HFFc6 (cell line): ENCODE measurements around the gene RPRD1A. TPM values are rescaled to one million over a fixed set of nuclear protein-coding genes. Genes with fewer than 3 reads are reported as not detected.
"Not testable (repeated sequence)": the region's sequence is repeated elsewhere in the genome, so short reads cannot be mapped to it uniquely, and the experiment has no call there.

Source experiments
- DNase-seq: peaks from one replicate; pipeline ENCODE4 v3.0.0-alpha.2; 2018
- H3K27ac Mint-ChIP-seq: 2 replicates; pipeline ENCODE4 v1.8.0; 2020; ENCODE audit warnings: mild to moderate bottlenecking, mixed read lengths
- H3K27me3 Mint-ChIP-seq: 2 replicates; pipeline ENCODE4 v1.8.0; 2021; ENCODE audit warnings: mild to moderate bottlenecking, moderate library complexity, mixed read lengths; ENCODE audit not compliant: insufficient read depth
- H3K36me3 Mint-ChIP-seq: 2 replicates; pipeline ENCODE4 v1.8.0; 2021; ENCODE audit warnings: low read depth, mixed read lengths
- H3K4me1 Mint-ChIP-seq: 2 replicates; pipeline ENCODE4 v1.8.0; 2020; ENCODE audit warnings: low read depth, mixed read lengths
- H3K4me3 Mint-ChIP-seq: 2 replicates; pipeline ENCODE4 v1.8.0; 2020; ENCODE audit warnings: mild to moderate bottlenecking, moderate library complexity, mixed read lengths
- H3K9me3 Mint-ChIP-seq: 2 replicates; pipeline ENCODE4 v1.8.0; 2020; ENCODE audit warnings: mild to moderate bottlenecking, mixed read lengths
- CTCF ChIP-seq: fragments of 200-600 bp; sonication (generic); IDR thresholded peaks from 2 replicates; pipeline ENCODE4 v1.5.0; 2021; ENCODE audit warnings: antibody characterized with exemption, mild to moderate bottlenecking
- long read RNA-seq: library from polyadenylated mRNA; unstranded; transcript quantifications from one replicate; pipeline ENCODE4 v2.0.0, GENCODE V29; 2019
- total RNA-seq, 6 experiments: library from RNA; stranded (reverse); fragmentation: NEBNext Ultra II Directional; extraction: Animal tissue kit (Norgen Biotek cat#: 25700); gene quantifications; 2 replicates in 1 of 6; 3 replicates in 5 of 6; pipeline ENCODE4 v1.2.3, GENCODE V29; 2021

RPRD1A gene
- total RNA-seq = 10 to 100 TPM; 44.6 to 55.1 (median 46.1) TPM
- long read RNA-seq, full-length matches to known transcripts = 27 of 40 reads
- long read RNA-seq, partial matches to known transcripts = 4 of 40 reads
- long read RNA-seq, other reads (novel, unspliced or antisense) = 9 of 40 reads

- Mint-ChIP-seq H3K4me1 (peaks cover 27% of the 10 kb centered on the region), H3K27me3 (peaks cover 4% of the 10 kb centered on the region), H3K27ac (peak within 1 kb of the TSS; percentile 98), H3K36me3 (peaks cover 12% of the 10 kb centered on the region), H3K9me3 (no peaks in the 10 kb centered on the region), H3K4me3 (peak within 1 kb of the TSS; percentile 99)
- DNase-seq = peak; percentile 89
- peak; percentile 22; the same call in 1 of the 2 replicates for TF ChIP-seq CTCF
Measured at GRCh38 chr18:36067055-36067957, at the start of gene RPRD1A. Gene RPRD1A (minus strand): TSS chr18:36067559. CDS start chr18:36067404, 155 bp downstream.

GRCh38 chr18:36116771-36117170, 49.4 kb upstream of the RPRD1A start:
- H3K27me3 Mint-ChIP-seq, H3K9me3 Mint-ChIP-seq, DNase-seq, H3K27ac Mint-ChIP-seq, H3K4me1 Mint-ChIP-seq, H3K4me3 Mint-ChIP-seq: not testable (repeated sequence)
- peaks cover 11% of the 10 kb centered on the region for H3K36me3 Mint-ChIP-seq

- H3K27ac Mint-ChIP-seq = no peak overlapping the region
- TF ChIP-seq CTCF = no peak
- H3K9me3 Mint-ChIP-seq = no peaks in the 10 kb centered on the region
- peaks cover 17% of the 10 kb centered on the region for H3K36me3 Mint-ChIP-seq
- H3K27me3 Mint-ChIP-seq = no peaks in the 10 kb centered on the region
- no peak for DNase-seq
- H3K4me1 Mint-ChIP-seq = no peaks in the 10 kb centered on the region; the same call in 1 of the 2 replicates
- no peak overlapping the region for H3K4me3 Mint-ChIP-seq
Measured at GRCh38 chr18:36114738-36115137, 47.4 kb upstream of the RPRD1A start.

GRCh38 chr18:36114251-36114650, 46.9 kb upstream of the RPRD1A start:
- H3K36me3 Mint-ChIP-seq = peaks cover 17% of the 10 kb centered on the region

GRCh38 chr18:36112302-36112701, 44.9 kb upstream of the RPRD1A start:
- no peaks in the 10 kb centered on the region for H3K9me3 Mint-ChIP-seq
- no peak overlapping the region for H3K4me3 Mint-ChIP-seq
- H3K4me1 Mint-ChIP-seq = no peaks in the 10 kb centered on the region; the same call in 1 of the 2 replicates
- DNase-seq = no peak
- peaks cover 21% of the 10 kb centered on the region for H3K36me3 Mint-ChIP-seq
- no peak for TF ChIP-seq CTCF
- H3K27me3 Mint-ChIP-seq = no peaks in the 10 kb centered on the region
- no peak overlapping the region for H3K27ac Mint-ChIP-seq

More at GRCh38 chr18:36114251-36114650, 46.9 kb upstream of the RPRD1A start:
- H3K9me3 Mint-ChIP-seq = no peaks in the 10 kb centered on the region
- H3K27me3 Mint-ChIP-seq = no peaks in the 10 kb centered on the region
- H3K4me1 Mint-ChIP-seq = no peaks in the 10 kb centered on the region; the same call in 1 of the 2 replicates
- no peak for TF ChIP-seq CTCF
- DNase-seq = no peak
- H3K27ac Mint-ChIP-seq = no peak overlapping the region
- H3K4me3 Mint-ChIP-seq = no peak overlapping the region

GRCh38 chr18:36109737-36110136, 42.4 kb upstream of the RPRD1A start:
- Mint-ChIP-seq H3K4me1 (peaks cover 5% of the 10 kb centered on the region), H3K27me3 (no peaks in the 10 kb centered on the region), H3K9me3 (no peaks in the 10 kb centered on the region), H3K4me3 (no peak overlapping the region), H3K36me3 (peaks cover 21% of the 10 kb centered on the region), H3K27ac (no peak overlapping the region)
- TF ChIP-seq CTCF = no peak
- no peak for DNase-seq
